Cardiac muscle cell (in vitro differentiated cells and primary cell): ENCODE data around the gene CTSE. TPM values are rescaled to one million over a fixed set of nuclear protein-coding genes. Genes with fewer than 3 reads are reported as not detected.

ENCODE experiments used
- DNase-seq, 2 donors: peaks; one replicate each; pipeline versions ENCODE4 v3.0.0 to v3.0.0-alpha.2; 2010 to 2017; ENCODE audit warnings: low read depth in 1 of 2, low spot score in 1 of 2
- H3K27ac ChIP-seq: fragments of 200-600 bp; sonication (generic); 2 replicates; pipeline ENCODE4 v1.5.1; 2016
- H3K27me3 ChIP-seq: fragments of 200-600 bp; sonication (generic); 2 replicates; pipeline ENCODE4 v1.6.0; 2016; ENCODE audit warnings: control low read depth
- H3K36me3 ChIP-seq: fragments of 200-600 bp; sonication (generic); 2 replicates; pipeline ENCODE4 v1.5.1; 2016; ENCODE audit warnings: control low read depth
- H3K4me1 ChIP-seq: fragments of 200-600 bp; sonication (generic); 2 replicates; pipeline ENCODE4 v1.8.1; 2017; ENCODE audit warnings: low read depth, mild to moderate bottlenecking, mixed run types
- H3K4me3 ChIP-seq: fragments of 200-600 bp; sonication (generic); 2 replicates; pipeline ENCODE4 v1.5.1; 2016; ENCODE audit warnings: mild to moderate bottlenecking
- H3K9me3 ChIP-seq: fragments of 200-600 bp; sonication (generic); 2 replicates; pipeline ENCODE4 v1.5.1; 2017; ENCODE audit warnings: low read depth, mild to moderate bottlenecking, control low read depth
- CTCF ChIP-seq: IDR thresholded peaks from 2 replicates; pipeline ENCODE4 v1.5.1; 2012; ENCODE audit warnings: low read depth, mild to moderate bottlenecking, low read length
- polyA plus RNA-seq: library from polyadenylated mRNA; unstranded; fragments of >200 nt; fragmentation: Nextera tagmentation; extraction: Ambion mirVana; gene quantifications from 2 replicates; pipeline ENCODE4 v1.2.1, GENCODE V29; 2016
- total RNA-seq: library from RNA; depleted of rRNA; stranded (reverse); fragments of >200 nt; gene quantifications from 2 replicates; pipeline ENCODE4 v1.2.3, GENCODE V29; 2016

CTSE gene
- total and polyA plus RNA-seq, 2 experiments from 2014 or later, result not detected

- Histone ChIP-seq H3K27me3 (no peaks in the 10 kb centered on the region), H3K9me3 (no peaks in the 10 kb centered on the region), H3K4me3 (no peak overlapping the region), H3K4me1 (peaks cover 25% of the 10 kb centered on the region), H3K36me3 (no peaks in the 10 kb centered on the region), H3K27ac (no peak overlapping the region)
- DNase-seq, result no peak
- TF ChIP-seq CTCF, result no peak
Observed at GRCh38 chr1:206040328-206040727, 16.6 kb upstream of the CTSE start.

GRCh38 chr1:206039046-206039973 is 15.6 kb upstream of the CTSE start:
- no peaks in the 10 kb centered on the region for H3K9me3 ChIP-seq
- no peak overlapping the region for H3K4me3 ChIP-seq
- DNase-seq, result no peak
- H3K4me1 ChIP-seq, result peaks cover 25% of the 10 kb centered on the region
- no peak overlapping the region for H3K27ac ChIP-seq
- no peaks in the 10 kb centered on the region for H3K36me3 ChIP-seq
- TF ChIP-seq CTCF, result no peak
- H3K27me3 ChIP-seq, result no peaks in the 10 kb centered on the region

- TF ChIP-seq CTCF, result no peak
- no peak for DNase-seq
- Histone ChIP-seq H3K27ac (no peak overlapping the region), H3K4me1 (peaks cover 26% of the 10 kb centered on the region), H3K27me3 (no peaks in the 10 kb centered on the region), H3K4me3 (no peak overlapping the region), H3K9me3 (no peaks in the 10 kb centered on the region), H3K36me3 (no peaks in the 10 kb centered on the region)
Observed at GRCh38 chr1:206037581-206037980, 13.9 kb upstream of the CTSE start.

- H3K27ac ChIP-seq, result no peak overlapping the region
- no peak for TF ChIP-seq CTCF
- no peak overlapping the region for H3K4me3 ChIP-seq
- no peak for DNase-seq
- H3K4me1 ChIP-seq, result peaks cover 33% of the 10 kb centered on the region
- H3K27me3 ChIP-seq, result no peaks in the 10 kb centered on the region
- no peaks in the 10 kb centered on the region for H3K36me3 ChIP-seq
- H3K9me3 ChIP-seq, result no peaks in the 10 kb centered on the region
Observed at GRCh38 chr1:206036663-206037455, 13.2 kb upstream of the CTSE start.

GRCh38 chr1:206035027-206035426 is 11.3 kb upstream of the CTSE start:
- no peak overlapping the region for H3K27ac ChIP-seq
- H3K4me3 ChIP-seq, result no peak overlapping the region
- H3K9me3 ChIP-seq, result no peaks in the 10 kb centered on the region
- peaks cover 33% of the 10 kb centered on the region for H3K4me1 ChIP-seq
- TF ChIP-seq CTCF, result no peak
- H3K36me3 ChIP-seq, result no peaks in the 10 kb centered on the region
- H3K27me3 ChIP-seq, result no peaks in the 10 kb centered on the region
- DNase-seq, result no peak
